TTC549 (cell line): Measurements from ENCODE around the gene SAA1.
"Not testable (repeated sequence)": the region's sequence is repeated elsewhere in the genome, so short reads cannot be mapped to it uniquely, and the experiment has no call there.

Experiments used
- FAIRE-seq: peaks from 2 replicates; lab custom pipeline; 2012; peaks lifted over from hg19 to GRCh38; lab: Jason Lieb, UNC

The SAA1 gene

GRCh38 chr11:18265949-18266348 is at the start of gene SAA1:
Gene SAA1, plus strand, starts transcription at chr11:18266264. Its CDS starts 624 bp downstream, at chr11:18266888.
- no peak for FAIRE-seq

GRCh38 chr11:18221274-18221876 is 44.7 kb upstream of the SAA1 start:
- FAIRE-seq, result no peak

GRCh38 chr11:18222814-18223421 is 43.1 kb upstream of the SAA1 start:
- no peak for FAIRE-seq

GRCh38 chr11:18223591-18224387 is 42.3 kb upstream of the SAA1 start:
- FAIRE-seq, result no peak

GRCh38 chr11:18225913-18226312 is 40.2 kb upstream of the SAA1 start:
- FAIRE-seq, result no peak

GRCh38 chr11:18229501-18229900 is 36.6 kb upstream of the SAA1 start:
- FAIRE-seq, result no peak

GRCh38 chr11:18230859-18231258 is 35.2 kb upstream of the SAA1 start:
- no peak for FAIRE-seq

GRCh38 chr11:18233912-18234311 is 32.2 kb upstream of the SAA1 start:
- no peak for FAIRE-seq

GRCh38 chr11:18235394-18236334 is 30.4 kb upstream of the SAA1 start:
- no peak for FAIRE-seq

- FAIRE-seq, result no peak
These were observed 29.3 kb upstream of the SAA1 start, which contains the start of gene SAA4 for GRCh38 chr11:18236664-18237356. Gene SAA4, minus strand, starts transcription at chr11:18236802. Its CDS starts 876 bp downstream, at chr11:18235926.

GRCh38 chr11:18239655-18240054 is 26.4 kb upstream of the SAA1 start:
- no peak for FAIRE-seq

GRCh38 chr11:18243783-18244362 is 22.2 kb upstream of the SAA1 start:
- FAIRE-seq, result no peak

GRCh38 chr11:18245396-18245795 is 20.7 kb upstream of the SAA1 start:
- no peak for FAIRE-seq

- FAIRE-seq, result not testable (repeated sequence)
These were observed 19.5 kb upstream of the SAA1 start for GRCh38 chr11:18246379-18247190.

GRCh38 chr11:18247191-18247581 is 18.9 kb upstream of the SAA1 start:
- not testable (repeated sequence) for FAIRE-seq

GRCh38 chr11:18248561-18248960 is 17.5 kb upstream of the SAA1 start, which contains the start of gene SAA2:
Gene SAA2, minus strand, starts transcription at chr11:18248668. Its CDS starts 657 bp downstream, at chr11:18248011.
- no peak for FAIRE-seq

GRCh38 chr11:18253233-18253632 is 12.8 kb upstream of the SAA1 start:
- no peak for FAIRE-seq

GRCh38 chr11:18253778-18254338 is 12.2 kb upstream of the SAA1 start:
- no peak for FAIRE-seq

GRCh38 chr11:18254781-18255361 is 11.2 kb upstream of the SAA1 start:
- FAIRE-seq, result no peak
